Measurements from ENCODE around the gene COL8A1.

The COL8A1 gene

GRCh38 chr3:99665017-99665416, 26.6 kb downstream of the COL8A1 start:
- Histone ChIP-seq H3K23ac (ENCODE audit: low read length) (no peak overlapping the region), H3K56ac (ENCODE audit: low read length) (no peak overlapping the region), H3K4me3 (ENCODE audit: low read length) (no peak overlapping the region), H3K27ac (ENCODE audit: low read depth, low read length) (no peak overlapping the region), H3K79me1 (ENCODE audit: low read length) (no peaks in the 10 kb centered on the region), H3K4me1 (ENCODE audit: control insufficient read depth, low read depth, low read length) (no peaks in the 10 kb centered on the region), H4K8ac (ENCODE audit: low read depth, low read length) (no peak overlapping the region), H2BK5ac (ENCODE audit: low read length) (no peak overlapping the region), H3K9ac (ENCODE audit: low read length) (no peak overlapping the region), H2BK15ac (replicated peaks; ENCODE audit: low read depth) (no peak overlapping the region), H3K79me2 (ENCODE audit: control insufficient read depth, insufficient read depth, low read length) (no peaks in the 10 kb centered on the region), H4K5ac (ENCODE audit: low read length) (no peak overlapping the region), H3K27me3 (ENCODE audit: insufficient read depth, low read length, poor library complexity) (no peaks in the 10 kb centered on the region), H3K18ac (ENCODE audit: low read length) (no peak overlapping the region), H2BK120ac (ENCODE audit: low read depth, low read length) (no peak overlapping the region), H2AK5ac (ENCODE audit: low read length) (no peak overlapping the region), H3K4me2 (ENCODE audit: low read length) (no peak overlapping the region), H3K36me3 (ENCODE audit: control insufficient read depth, insufficient read depth, low read length) (no peaks in the 10 kb centered on the region), H3K4ac (ENCODE audit: low read depth, low read length) (no peak overlapping the region)
- no peak for DNase-seq
- no CpG with 5 or more reads among the region's 1 CpG for WGBS (ENCODE audit: extremely low coverage, insufficient coverage, low lambda C conversion rate)

GRCh38 chr3:99666201-99666600, 27.8 kb downstream of the COL8A1 start:
- no peaks in the 10 kb centered on the region for H3K79me1 ChIP-seq (ENCODE audit: low read length)
- no peaks in the 10 kb centered on the region for H3K4me1 ChIP-seq (ENCODE audit: control insufficient read depth, low read depth, low read length)
- no peak overlapping the region for H2BK15ac ChIP-seq (replicated peaks; ENCODE audit: low read depth)
- no peak overlapping the region for H3K4me2 ChIP-seq (ENCODE audit: low read length)
- no peaks in the 10 kb centered on the region for H3K36me3 ChIP-seq (ENCODE audit: control insufficient read depth, insufficient read depth, low read length)
- no CpG with 5 or more reads among the region's 1 CpG for WGBS (ENCODE audit: extremely low coverage, insufficient coverage, low lambda C conversion rate)
- H3K23ac ChIP-seq (ENCODE audit: low read length): no peak overlapping the region
- H2BK120ac ChIP-seq (ENCODE audit: low read depth, low read length): no peak overlapping the region
- H3K27me3 ChIP-seq (ENCODE audit: insufficient read depth, low read length, poor library complexity): no peaks in the 10 kb centered on the region
- no peak overlapping the region for H3K18ac ChIP-seq (ENCODE audit: low read length)
- no peak overlapping the region for H4K8ac ChIP-seq (ENCODE audit: low read depth, low read length)
- H3K79me2 ChIP-seq (ENCODE audit: control insufficient read depth, insufficient read depth, low read length): no peaks in the 10 kb centered on the region
- H3K4me3 ChIP-seq (ENCODE audit: low read length): no peak overlapping the region
- no peak overlapping the region for H3K9ac ChIP-seq (ENCODE audit: low read length)
- no peak for DNase-seq
- no peak overlapping the region for H2BK5ac ChIP-seq (ENCODE audit: low read length)
- no peak overlapping the region for H3K27ac ChIP-seq (ENCODE audit: low read depth, low read length)
- no peak overlapping the region for H2AK5ac ChIP-seq (ENCODE audit: low read length)
- no peak overlapping the region for H3K4ac ChIP-seq (ENCODE audit: low read depth, low read length)
- no peak overlapping the region for H3K56ac ChIP-seq (ENCODE audit: low read length)
- no peak overlapping the region for H4K5ac ChIP-seq (ENCODE audit: low read length)

GRCh38 chr3:99668044-99668443, 29.6 kb downstream of the COL8A1 start:
- Histone ChIP-seq H2BK120ac (ENCODE audit: low read depth, low read length) (no peak overlapping the region), H3K4me2 (ENCODE audit: low read length) (no peak overlapping the region), H3K18ac (ENCODE audit: low read length) (no peak overlapping the region), H2BK15ac (replicated peaks; ENCODE audit: low read depth) (no peak overlapping the region), H2BK5ac (ENCODE audit: low read length) (no peak overlapping the region), H3K4me1 (ENCODE audit: control insufficient read depth, low read depth, low read length) (no peaks in the 10 kb centered on the region), H3K56ac (ENCODE audit: low read length) (no peak overlapping the region), H4K5ac (ENCODE audit: low read length) (no peak overlapping the region), H3K36me3 (ENCODE audit: control insufficient read depth, insufficient read depth, low read length) (no peaks in the 10 kb centered on the region), H4K8ac (ENCODE audit: low read depth, low read length) (no peak overlapping the region), H2AK5ac (ENCODE audit: low read length) (no peak overlapping the region), H3K4me3 (ENCODE audit: low read length) (no peak overlapping the region), H3K27me3 (ENCODE audit: insufficient read depth, low read length, poor library complexity) (no peaks in the 10 kb centered on the region), H3K27ac (ENCODE audit: low read depth, low read length) (no peak overlapping the region), H3K79me1 (ENCODE audit: low read length) (no peaks in the 10 kb centered on the region), H3K4ac (ENCODE audit: low read depth, low read length) (no peak overlapping the region), H3K9ac (ENCODE audit: low read length) (no peak overlapping the region), H3K79me2 (ENCODE audit: control insufficient read depth, insufficient read depth, low read length) (no peaks in the 10 kb centered on the region), H3K23ac (ENCODE audit: low read length) (no peak overlapping the region)
- DNase-seq: no peak
- WGBS (ENCODE audit: extremely low coverage, insufficient coverage, low lambda C conversion rate): no CpG with 5 or more reads among the region's 2 CpGs

- H4K8ac ChIP-seq (ENCODE audit: low read depth, low read length): no peak overlapping the region
- no peak overlapping the region for H2AK5ac ChIP-seq (ENCODE audit: low read length)
- no peak overlapping the region for H3K4ac ChIP-seq (ENCODE audit: low read depth, low read length)
- H4K5ac ChIP-seq (ENCODE audit: low read length): no peak overlapping the region
- H3K18ac ChIP-seq (ENCODE audit: low read length): no peak overlapping the region
- H2BK15ac ChIP-seq (replicated peaks; ENCODE audit: low read depth): no peak overlapping the region
- H3K4me3 ChIP-seq (ENCODE audit: low read length): no peak overlapping the region
- no peaks in the 10 kb centered on the region for H3K27me3 ChIP-seq (ENCODE audit: insufficient read depth, low read length, poor library complexity)
- no peak overlapping the region for H2BK5ac ChIP-seq (ENCODE audit: low read length)
- H3K23ac ChIP-seq (ENCODE audit: low read length): no peak overlapping the region
- no peaks in the 10 kb centered on the region for H3K4me1 ChIP-seq (ENCODE audit: control insufficient read depth, low read depth, low read length)
- H3K9ac ChIP-seq (ENCODE audit: low read length): no peak overlapping the region
- no peak overlapping the region for H3K4me2 ChIP-seq (ENCODE audit: low read length)
- no CpG with 5 or more reads among the region's 2 CpGs for WGBS (ENCODE audit: extremely low coverage, insufficient coverage, low lambda C conversion rate)
- no peak for DNase-seq
- no peak overlapping the region for H2BK120ac ChIP-seq (ENCODE audit: low read depth, low read length)
- H3K79me2 ChIP-seq (ENCODE audit: control insufficient read depth, insufficient read depth, low read length): no peaks in the 10 kb centered on the region
- H3K79me1 ChIP-seq (ENCODE audit: low read length): no peaks in the 10 kb centered on the region
- no peak overlapping the region for H3K56ac ChIP-seq (ENCODE audit: low read length)
- no peak overlapping the region for H3K27ac ChIP-seq (ENCODE audit: low read depth, low read length)
- H3K36me3 ChIP-seq (ENCODE audit: control insufficient read depth, insufficient read depth, low read length): no peaks in the 10 kb centered on the region
Measured at GRCh38 chr3:99669879-99670555, 31.6 kb downstream of the COL8A1 start.

GRCh38 chr3:99670556-99670950, 32.2 kb downstream of the COL8A1 start:
- Histone ChIP-seq H2AK5ac (ENCODE audit: low read length) (no peak overlapping the region), H3K27me3 (ENCODE audit: insufficient read depth, low read length, poor library complexity) (no peaks in the 10 kb centered on the region), H2BK15ac (replicated peaks; ENCODE audit: low read depth) (no peak overlapping the region), H2BK120ac (ENCODE audit: low read depth, low read length) (no peak overlapping the region), H3K79me1 (ENCODE audit: low read length) (no peaks in the 10 kb centered on the region), H3K56ac (ENCODE audit: low read length) (no peak overlapping the region), H3K27ac (ENCODE audit: low read depth, low read length) (no peak overlapping the region), H3K4me1 (ENCODE audit: control insufficient read depth, low read depth, low read length) (no peaks in the 10 kb centered on the region), H3K23ac (ENCODE audit: low read length) (no peak overlapping the region), H3K79me2 (ENCODE audit: control insufficient read depth, insufficient read depth, low read length) (no peaks in the 10 kb centered on the region), H4K8ac (ENCODE audit: low read depth, low read length) (no peak overlapping the region), H3K4ac (ENCODE audit: low read depth, low read length) (no peak overlapping the region), H3K36me3 (ENCODE audit: control insufficient read depth, insufficient read depth, low read length) (no peaks in the 10 kb centered on the region), H4K5ac (ENCODE audit: low read length) (no peak overlapping the region), H3K18ac (ENCODE audit: low read length) (no peak overlapping the region), H3K9ac (ENCODE audit: low read length) (no peak overlapping the region), H3K4me2 (ENCODE audit: low read length) (no peak overlapping the region), H3K4me3 (ENCODE audit: low read length) (no peak overlapping the region), H2BK5ac (ENCODE audit: low read length) (no peak overlapping the region)
- WGBS (ENCODE audit: extremely low coverage, insufficient coverage, low lambda C conversion rate): no CpG with 5 or more reads among the region's 2 CpGs
- DNase-seq: no peak
